ENCODE data around the gene CYB561A3. TPM values are rescaled to one million over a fixed set of nuclear protein-coding genes. Genes with fewer than 3 reads are reported as not detected.

Gene CYB561A3
- total RNA-seq, 6 donors from 2014 or later: 30.3 to 113 (median 50.4) TPM

DNA sequence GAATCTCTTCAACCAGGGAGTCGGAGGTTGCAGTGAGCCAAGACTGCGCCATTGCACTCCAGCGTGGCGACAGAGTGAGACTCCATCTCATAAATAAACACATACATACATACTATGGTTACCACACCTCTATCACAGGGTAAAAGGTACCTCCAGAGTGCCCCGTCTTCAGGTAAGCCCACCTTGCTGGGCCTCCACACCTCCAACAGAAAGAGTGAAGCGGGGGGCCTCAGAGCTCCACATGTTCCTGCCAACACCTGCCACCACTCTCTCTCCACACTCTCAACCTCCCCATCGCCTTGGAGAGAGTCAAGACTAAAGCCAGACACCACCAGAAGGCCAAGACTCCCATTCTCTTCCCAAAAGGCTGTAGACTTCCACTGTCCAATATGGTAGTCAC is 56.3 kb downstream of the CYB561A3 start:
- 97% methylated on average over 7 of the region's 7 CpGs for whole genome bisulfite sequencing, 2 donors
- no peak overlapping the region for H3K4me3 ChIP-seq
- no peaks in the 10 kb centered on the region for H3K4me1 ChIP-seq
- H3K36me3 ChIP-seq: peaks cover 72 to 100% (median 90%) of the 10 kb centered on the region in 4 donors
- no peaks in the 10 kb centered on the region for H3K9me3 ChIP-seq
- ATAC-seq (ENCODE audit: low FRiP score in 2 of 2) (no peak), DNase-seq (no peak)
- H3K27ac ChIP-seq: no peak overlapping the region
- TF ChIP-seq POLR2A (IDR thresholded peaks at IDR 0.05): no peak
- TF ChIP-seq, protein P1, sequence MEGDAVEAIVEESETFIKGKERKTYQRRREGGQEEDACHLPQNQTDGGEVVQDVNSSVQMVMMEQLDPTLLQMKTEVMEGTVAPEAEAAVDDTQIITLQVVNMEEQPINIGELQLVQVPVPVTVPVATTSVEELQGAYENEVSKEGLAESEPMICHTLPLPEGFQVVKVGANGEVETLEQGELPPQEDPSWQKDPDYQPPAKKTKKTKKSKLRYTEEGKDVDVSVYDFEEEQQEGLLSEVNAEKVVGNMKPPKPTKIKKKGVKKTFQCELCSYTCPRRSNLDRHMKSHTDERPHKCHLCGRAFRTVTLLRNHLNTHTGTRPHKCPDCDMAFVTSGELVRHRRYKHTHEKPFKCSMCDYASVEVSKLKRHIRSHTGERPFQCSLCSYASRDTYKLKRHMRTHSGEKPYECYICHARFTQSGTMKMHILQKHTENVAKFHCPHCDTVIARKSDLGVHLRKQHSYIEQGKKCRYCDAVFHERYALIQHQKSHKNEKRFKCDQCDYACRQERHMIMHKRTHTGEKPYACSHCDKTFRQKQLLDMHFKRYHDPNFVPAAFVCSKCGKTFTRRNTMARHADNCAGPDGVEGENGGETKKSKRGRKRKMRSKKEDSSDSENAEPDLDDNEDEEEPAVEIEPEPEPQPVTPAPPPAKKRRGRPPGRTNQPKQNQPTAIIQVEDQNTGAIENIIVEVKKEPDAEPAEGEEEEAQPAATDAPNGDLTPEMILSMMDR (IDR thresholded peaks at IDR 0.05): no peak
- no peak for TF ChIP-seq POLR2AphosphoS5 (IDR thresholded peaks at IDR 0.05)
- TF ChIP-seq EP300 (IDR thresholded peaks at IDR 0.05): no peak
- no peaks in the 10 kb centered on the region for H3K27me3 ChIP-seq

GRCh38 chr11:61303725-61304124 is 58.0 kb downstream of the CYB561A3 start:
- H3K36me3 ChIP-seq: peaks cover 61 to 100% (median 88%) of the 10 kb centered on the region in 4 donors
- no peak for ATAC-seq (ENCODE audit: low FRiP score in 2 of 2)

GRCh38 chr11:61302550-61302949 is 59.1 kb downstream of the CYB561A3 start:
- H3K4me3 ChIP-seq: no peak overlapping the region
- no peak for ATAC-seq (ENCODE audit: low FRiP score in 2 of 2)
- peaks cover 51 to 94% (median 76%) of the 10 kb centered on the region in 4 donors for H3K36me3 ChIP-seq
- no peak overlapping the region for H3K27ac ChIP-seq
- 92 to 95% methylated on average over 13 of the region's 13 CpGs for WGBS, 2 donors
- TF ChIP-seq POLR2AphosphoS5 (IDR thresholded peaks at IDR 0.05): no peak
- TF ChIP-seq EP300 (IDR thresholded peaks at IDR 0.05): no peak
- TF ChIP-seq POLR2A (IDR thresholded peaks at IDR 0.05): no peak
- TF ChIP-seq, protein P1 (IDR thresholded peaks at IDR 0.05): no peak
- DNase-seq: no peak
- no peaks in the 10 kb centered on the region for H3K4me1 ChIP-seq
- no peaks in the 10 kb centered on the region for H3K27me3 ChIP-seq
- no peaks in the 10 kb centered on the region for H3K9me3 ChIP-seq

More at GRCh38 chr11:61303725-61304124, 58.0 kb downstream of the CYB561A3 start:
- no peak for DNase-seq
- WGBS, 2 donors: 94 to 96% methylated on average over 9 of the region's 9 CpGs
- Histone ChIP-seq H3K9me3 (no peaks in the 10 kb centered on the region), H3K27ac (no peak overlapping the region), H3K4me1 (no peaks in the 10 kb centered on the region), H3K27me3 (no peaks in the 10 kb centered on the region), H3K4me3 (no peak overlapping the region)
- TF ChIP-seq POLR2AphosphoS5 (IDR thresholded peaks at IDR 0.05): no peak
- TF ChIP-seq EP300 (IDR thresholded peaks at IDR 0.05): no peak
- TF ChIP-seq POLR2A (IDR thresholded peaks at IDR 0.05): no peak
- TF ChIP-seq, protein P1 (IDR thresholded peaks at IDR 0.05): no peak

Other genes with a start within 250 kb of the CYB561A3 start
- gene VPS37C, start 200.5 kb downstream of the CYB561A3 start, total RNA-seq: 10 to 100 TPM; 14.7 to 42.0 (median 24.3) TPM
- under 1 TPM in 2 of 6 donors, not detected in 4; 0.14 to 0.67 TPM for gene PGA3, start 158.4 kb downstream of the CYB561A3 start, total RNA-seq
- under 1 TPM in 2 of 6 donors, not detected in 4; 0.14 to 0.44 TPM for gene PGA4, start 139.5 kb downstream of the CYB561A3 start, total RNA-seq
- gene PGA5, start 120.7 kb downstream of the CYB561A3 start, total RNA-seq: 1 to 10 TPM in 1 of 6 donors, under 1 TPM in 1, not detected in 4; 0.30 to 1.2 TPM
- 10 to 100 TPM in 1 of 6 donors, 1 to 10 TPM in 1, under 1 TPM in 4; 0.40 to 10.5 (median 0.79) TPM for gene VWCE, start 66.6 kb downstream of the CYB561A3 start, total RNA-seq
- gene DDB1, start 28.8 kb downstream of the CYB561A3 start, total RNA-seq: 100 to 1,000 TPM in 5 of 6 donors, 10 to 100 TPM in 1; 98.4 to 152 (median 139) TPM
- 10 to 100 TPM; 26.4 to 75.4 (median 36.1) TPM for gene TKFC, start 28.7 kb downstream of the CYB561A3 start, total RNA-seq
- gene TMEM138, start 492 bp upstream of the CYB561A3 start, total RNA-seq: 10 to 100 TPM; 23.5 to 95.3 (median 34.5) TPM
- gene TMEM216, start 30.7 kb upstream of the CYB561A3 start, total RNA-seq: 10 to 100 TPM in 3 of 6 donors, 1 to 10 TPM in 2, under 1 TPM in 1; 0.78 to 16.1 (median 10.1) TPM
- 10 to 100 TPM; 34.5 to 81.7 (median 57.1) TPM for gene CPSF7, start 68.1 kb upstream of the CYB561A3 start, total RNA-seq
- gene SDHAF2, start 68.2 kb upstream of the CYB561A3 start, total RNA-seq: 10 to 100 TPM; 20.9 to 63.9 (median 34.6) TPM
- 10 to 100 TPM in 2 of 6 donors, 1 to 10 TPM in 3, under 1 TPM in 1; 0.31 to 24.2 (median 8.5) TPM for gene LRRC10B, start 146.9 kb upstream of the CYB561A3 start, total RNA-seq
- 1 to 10 TPM; 2.1 to 7.3 (median 4.9) TPM for gene SYT7, start 219.2 kb upstream of the CYB561A3 start, total RNA-seq

All from upper lobe of left lung (tissue), 6 donors.